ENCODE data around the gene IL1RL1. TPM values are rescaled to one million over a fixed set of nuclear protein-coding genes. Genes with fewer than 3 reads are reported as not detected.

The IL1RL1 gene
- polyA plus RNA-seq, 2 of the 4 experiments (the other 2 are of a cell fraction), result 0.04 to 0.84 TPM

- WGBS (ENCODE audit: missing lambda C conversion rate), result 26% methylated on average over 1 of the region's 1 CpG
These were observed 58.5 kb downstream of the IL1RL1 start for GRCh38 chr2:102369866-102370265.

GRCh38 chr2:102376052-102376591, 64.8 kb downstream of the IL1RL1 start:
- 44% methylated on average over 1 of the region's 1 CpG for WGBS (ENCODE audit: missing lambda C conversion rate)
- ATAC-seq, result no peak
- no peak for TF ChIP-seq SREBF2 (IDR thresholded peaks at IDR 0.05)
- no peak for TF ChIP-seq KDM5A (IDR thresholded peaks at IDR 0.05)
- no peak for TF ChIP-seq POLR2A (IDR thresholded peaks at IDR 0.05; ENCODE audit: low read length)
- no peak for TF ChIP-seq NPAS2 (CRISPR knock-in tag; IDR thresholded peaks at IDR 0.05; ENCODE audit: borderline replicate concordance)
- no peak for TF ChIP-seq RCOR1 (IDR thresholded peaks at IDR 0.05; ENCODE audit: low read depth, low read length)
- no peak for FAIRE-seq
- DNase-seq (ENCODE audit: low read depth in 1 of 2, low spot score in 1 of 2), result no peak
- CTCF ChIA-PET, result interaction anchor here (1.2 kb wide), 1 partner anchor 67 kb away, joined by 4 read pairs; no protein-coding TSS in a partner anchor
- no peak overlapping the region for H3K4me3 ChIP-seq
- H3K4me2 ChIP-seq, result no peak overlapping the region
- POLR2A ChIA-PET, result no interaction called here
- H3K9me3 ChIP-seq, result no peaks in the 10 kb centered on the region
- H3K27ac ChIP-seq, result no peak overlapping the region
- no peaks in the 10 kb centered on the region for H3K4me1 ChIP-seq

More at GRCh38 chr2:102369866-102370265, 58.5 kb downstream of the IL1RL1 start:
- FAIRE-seq (no peak), ATAC-seq (no peak), DNase-seq (ENCODE audit: low read depth in 1 of 2, low spot score in 1 of 2) (no peak)
- no peaks in the 10 kb centered on the region for H3K4me1 ChIP-seq
- H3K4me3 ChIP-seq, result no peak overlapping the region
- TF ChIP-seq CBX8 (IDR thresholded peaks at IDR 0.05) (no peak), RAD21 (conservative IDR thresholded peaks at IDR 0.05 in 1 of 2, IDR thresholded peaks at IDR 0.05 in 1 of 2) (no peak), CHD4 (IDR thresholded peaks at IDR 0.05; ENCODE audit: borderline replicate concordance) (no peak), CBX2 (IDR thresholded peaks at IDR 0.05; ENCODE audit: borderline replicate concordance, low read depth) (no peak), KDM1A (IDR thresholded peaks at IDR 0.05; ENCODE audit: low read depth) (no peak), EHMT2 (IDR thresholded peaks at IDR 0.05; ENCODE audit: low read depth) (no peak), JUN (IDR thresholded peaks at IDR 0.05) (no peak), MAFK (IDR thresholded peaks at IDR 0.05; ENCODE audit: partially characterized antibody) (no peak), EP300 (IDR thresholded peaks at IDR 0.05) (no peak), JUNB (IDR thresholded peaks at IDR 0.05) (no peak), FOSB (CRISPR knock-in tag; IDR thresholded peaks at IDR 0.05) (no peak), SMC3 (IDR thresholded peaks at IDR 0.05) (no peak)
- no peak overlapping the region for H3K4me2 ChIP-seq
- peaks cover 21% of the 10 kb centered on the region for H3K9me3 ChIP-seq
- no peak overlapping the region for H3K27ac ChIP-seq
- CTCF ChIA-PET, result interaction anchor here (2.6 kb wide), 1 partner anchor 14 kb away, joined by 8 read pairs; the partner anchor contains the start of gene IL18R1
- POLR2A ChIA-PET, result interaction anchor here (0.6 kb wide), 1 partner anchor 801 kb away, joined by 8 read pairs; no protein-coding TSS in a partner anchor

GRCh38 chr2:102383722-102384121, 72.4 kb downstream of the IL1RL1 start:
- POLR2A ChIA-PET, result no interaction called here
- no peak overlapping the region for H3K27ac ChIP-seq
- no peak overlapping the region for H3K4me2 ChIP-seq
- CTCF ChIA-PET, result interaction anchor here (1.1 kb wide), 1 partner anchor 11 kb away, joined by 3 read pairs; no protein-coding TSS in a partner anchor
- FAIRE-seq (no peak), DNase-seq (ENCODE audit: low read depth in 1 of 2, low spot score in 1 of 2) (no peak), ATAC-seq (no peak)
- TF ChIP-seq MYC (IDR thresholded peaks at IDR 0.05; ENCODE audit: borderline replicate concordance, low read length) (no peak), CHD2 (IDR thresholded peaks at IDR 0.05; ENCODE audit: low read length, partially characterized antibody) (no peak), MAZ (IDR thresholded peaks at IDR 0.05; ENCODE audit: borderline replicate concordance, low read depth, low read length) (no peak), PBX3 (IDR thresholded peaks at IDR 0.05) (no peak), HDAC2 (IDR thresholded peaks at IDR 0.05) (no peak), SMC3 (IDR thresholded peaks at IDR 0.05) (no peak), RAD21 (conservative IDR thresholded peaks at IDR 0.05 in 1 of 2, IDR thresholded peaks at IDR 0.05 in 1 of 2) (no peak), TP53 (CRISPR knock-in tag; IDR thresholded peaks at IDR 0.05) (no peak), EHF (CRISPR knock-in tag; IDR thresholded peaks at IDR 0.05) (no peak), EHMT2 (IDR thresholded peaks at IDR 0.05; ENCODE audit: low read depth) (no peak), BCL3 (IDR thresholded peaks at IDR 0.05) (no peak), RARB (CRISPR knock-in tag; IDR thresholded peaks at IDR 0.05) (no peak)
- H3K4me3 ChIP-seq, result no peak overlapping the region
- peaks cover 10% of the 10 kb centered on the region; the same call in 2 of the 3 replicates for H3K9me3 ChIP-seq
- no peaks in the 10 kb centered on the region for H3K4me1 ChIP-seq
